HK-2 (cell line): ENCODE results near the gene UNC93A.
"Not testable (repeated sequence)": the region's sequence is repeated elsewhere in the genome, so short reads cannot be mapped to it uniquely, and the experiment has no call there.

Experiments
- DNase-seq: peaks from one replicate; pipeline ENCODE4 v3.0.0-alpha.2; 2018; ENCODE audit not compliant: unreplicated experiment

Gene UNC93A

GRCh38 chr6:167290786-167291622 lies at the start of gene UNC93A:
Gene UNC93A (plus strand): TSS chr6:167291315. CDS start chr6:167291490, 175 bp downstream.
- no peak for DNase-seq

- not testable (repeated sequence) for DNase-seq
These were observed 49.6 kb upstream of the UNC93A start for GRCh38 chr6:167241321-167242134.

- DNase-seq, result not testable (repeated sequence)
These were observed 49.0 kb upstream of the UNC93A start for GRCh38 chr6:167242135-167242506.

GRCh38 chr6:167242511-167243051 lies 48.5 kb upstream of the UNC93A start:
- DNase-seq, result not testable (repeated sequence)

GRCh38 chr6:167244064-167244960 lies 46.8 kb upstream of the UNC93A start:
- DNase-seq, result no peak

- no peak for DNase-seq
These were observed 46.1 kb upstream of the UNC93A start for GRCh38 chr6:167244991-167245390.

- DNase-seq, result no peak
These were observed 45.5 kb upstream of the UNC93A start for GRCh38 chr6:167245591-167245990.

- DNase-seq, result no peak
These were observed 43.1 kb upstream of the UNC93A start for GRCh38 chr6:167247814-167248595.

- DNase-seq, result not testable (repeated sequence)
These were observed 42.1 kb upstream of the UNC93A start for GRCh38 chr6:167248878-167249455.

GRCh38 chr6:167252271-167252670 lies 38.8 kb upstream of the UNC93A start:
- no peak for DNase-seq

GRCh38 chr6:167255918-167256553 lies 35.1 kb upstream of the UNC93A start:
- DNase-seq, result no peak

GRCh38 chr6:167258646-167259045 lies 32.5 kb upstream of the UNC93A start:
- DNase-seq, result no peak

GRCh38 chr6:167266057-167266829 lies 24.9 kb upstream of the UNC93A start:
- DNase-seq, result not testable (repeated sequence)

- no peak for DNase-seq
These were observed 24.1 kb upstream of the UNC93A start for GRCh38 chr6:167266830-167267555.

GRCh38 chr6:167267556-167267898 lies 23.6 kb upstream of the UNC93A start:
- DNase-seq, result not testable (repeated sequence)

GRCh38 chr6:167267921-167268401 lies 23.2 kb upstream of the UNC93A start:
- DNase-seq, result no peak

- no peak for DNase-seq
These were observed 22.3 kb upstream of the UNC93A start for GRCh38 chr6:167268683-167269280.
